ENCODE data around the gene TRPM3.

TRPM3 gene

GRCh38 chr9:70588381-70588780 lies 533.0 kb downstream of the TRPM3 start:
- no peak for TF ChIP-seq CTCF (IDR thresholded peaks at IDR 0.05; ENCODE audit: low read depth, low read length)
- DNase-seq (ENCODE audit: extremely low read depth, low read depth) = no peak

- TF ChIP-seq CTCF (IDR thresholded peaks at IDR 0.05; ENCODE audit: low read depth, low read length) = no peak
- no peak for DNase-seq (ENCODE audit: extremely low read depth, low read depth)
Measured at GRCh38 chr9:70587201-70587600, 534.2 kb downstream of the TRPM3 start.

GRCh38 chr9:70586476-70586875 lies 534.9 kb downstream of the TRPM3 start:
- TF ChIP-seq CTCF (IDR thresholded peaks at IDR 0.05; ENCODE audit: low read depth, low read length) = no peak
- no peak for DNase-seq (ENCODE audit: extremely low read depth, low read depth)

GRCh38 chr9:70581955-70582350 lies 539.5 kb downstream of the TRPM3 start:
- no peak for DNase-seq (ENCODE audit: extremely low read depth, low read depth)
- no peak for TF ChIP-seq CTCF (IDR thresholded peaks at IDR 0.05; ENCODE audit: low read depth, low read length)

GRCh38 chr9:70581214-70581954 lies 540.0 kb downstream of the TRPM3 start:
- TF ChIP-seq CTCF (IDR thresholded peaks at IDR 0.05; ENCODE audit: low read depth, low read length) = no peak
- DNase-seq (ENCODE audit: extremely low read depth, low read depth) = no peak

GRCh38 chr9:70580606-70581195 lies 540.7 kb downstream of the TRPM3 start:
- no peak for TF ChIP-seq CTCF (IDR thresholded peaks at IDR 0.05; ENCODE audit: low read depth, low read length)
- no peak for DNase-seq (ENCODE audit: extremely low read depth, low read depth)

GRCh38 chr9:70579686-70580085 lies 541.7 kb downstream of the TRPM3 start:
- no peak for DNase-seq (ENCODE audit: extremely low read depth, low read depth)
- TF ChIP-seq CTCF (IDR thresholded peaks at IDR 0.05; ENCODE audit: low read depth, low read length) = no peak
